GM23248 (cell line): ENCODE results near the gene GPM6B.

Experiments used
- EZH2 ChIP-seq: fragments of 200-600 bp; sonication (generic); IDR thresholded peaks from 2 replicates; pipeline ENCODE4 v1.6.1; 2018; ENCODE audit warnings: antibody characterized with exemption, mild to moderate bottlenecking; ENCODE audit not compliant: insufficient read depth, poor library complexity, severe bottlenecking
- EZH2phosphoT487 ChIP-seq: fragments of 200-600 bp; sonication (generic); IDR thresholded peaks from 2 replicates; pipeline ENCODE4 v1.6.1; 2018; ENCODE audit warnings: antibody characterized with exemption, moderate library complexity, mild to moderate bottlenecking, low read depth; ENCODE audit not compliant: insufficient read depth

GRCh38 chrX:13786048-13786447 is 30.8 kb downstream of the GPM6B start:
- TF ChIP-seq EZH2 (no peak), EZH2phosphoT487 (no peak)
